ENCODE data around the gene INPP5D. TPM values are rescaled to one million over a fixed set of nuclear protein-coding genes. Genes with fewer than 3 reads are reported as not detected.

INPP5D gene
- total and polyA plus RNA-seq, 2 donors (not counting 1 experiment from before 2014, with no cell fraction given): 0.01 to 0.33 TPM

GRCh38 chr2:233140978-233141377 lies 80.8 kb downstream of the INPP5D start:
- Histone ChIP-seq H3K27me3 (ENCODE audit: control insufficient read depth, insufficient read depth, low read length) (no peaks in the 10 kb centered on the region), H4K20me1 (ENCODE audit: control insufficient read depth, extremely low read depth, insufficient read depth, low read length) (no peaks in the 10 kb centered on the region), H3K9me3 (ENCODE audit: control insufficient read depth, insufficient read depth, low read depth, low read length) (no peaks in the 10 kb centered on the region), H3K36me3 (ENCODE audit: control insufficient read depth, insufficient read depth, low read length) (no peaks in the 10 kb centered on the region), H3K9ac (ENCODE audit: insufficient read depth, low read length) (no peak overlapping the region), H3K4me2 (ENCODE audit: extremely low read depth, insufficient read depth, low read length) (no peak overlapping the region), H2AFZ (ENCODE audit: low read length) (no peak overlapping the region), H3K4me1 (ENCODE audit: control insufficient read depth, extremely low read depth, insufficient read depth, low read length) (no peaks in the 10 kb centered on the region), H3K4me3 (replicated peaks in 1 of 4; ENCODE audit: control extremely low read depth in 1 of 4, insufficient read depth in 1 of 4, low read depth in 3 of 4, low read length in 4 of 4) (no peak overlapping the region), H3K27ac (ENCODE audit: insufficient read depth, low read length) (no peak overlapping the region), H3K79me2 (ENCODE audit: control insufficient read depth, insufficient read depth, low read length) (no peaks in the 10 kb centered on the region)
- DNase-seq (ENCODE audit: low read depth in 2 of 2): no peak
- TF ChIP-seq, protein P1, sequence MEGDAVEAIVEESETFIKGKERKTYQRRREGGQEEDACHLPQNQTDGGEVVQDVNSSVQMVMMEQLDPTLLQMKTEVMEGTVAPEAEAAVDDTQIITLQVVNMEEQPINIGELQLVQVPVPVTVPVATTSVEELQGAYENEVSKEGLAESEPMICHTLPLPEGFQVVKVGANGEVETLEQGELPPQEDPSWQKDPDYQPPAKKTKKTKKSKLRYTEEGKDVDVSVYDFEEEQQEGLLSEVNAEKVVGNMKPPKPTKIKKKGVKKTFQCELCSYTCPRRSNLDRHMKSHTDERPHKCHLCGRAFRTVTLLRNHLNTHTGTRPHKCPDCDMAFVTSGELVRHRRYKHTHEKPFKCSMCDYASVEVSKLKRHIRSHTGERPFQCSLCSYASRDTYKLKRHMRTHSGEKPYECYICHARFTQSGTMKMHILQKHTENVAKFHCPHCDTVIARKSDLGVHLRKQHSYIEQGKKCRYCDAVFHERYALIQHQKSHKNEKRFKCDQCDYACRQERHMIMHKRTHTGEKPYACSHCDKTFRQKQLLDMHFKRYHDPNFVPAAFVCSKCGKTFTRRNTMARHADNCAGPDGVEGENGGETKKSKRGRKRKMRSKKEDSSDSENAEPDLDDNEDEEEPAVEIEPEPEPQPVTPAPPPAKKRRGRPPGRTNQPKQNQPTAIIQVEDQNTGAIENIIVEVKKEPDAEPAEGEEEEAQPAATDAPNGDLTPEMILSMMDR (conservative IDR thresholded peaks at IDR 0.05 in 1 of 2, IDR thresholded peaks at IDR 0.05 in 1 of 2; ENCODE audit: low read depth in 1 of 2, low read length in 2 of 2): no peak
- no peak for TF ChIP-seq EZH2 (IDR thresholded peaks at IDR 0.05; ENCODE audit: low read length, missing control alignments)

GRCh38 chr2:233141901-233142300 lies 81.8 kb downstream of the INPP5D start:
- no peaks in the 10 kb centered on the region for H3K27me3 ChIP-seq (ENCODE audit: control insufficient read depth, insufficient read depth, low read length)
- H3K4me2 ChIP-seq (ENCODE audit: extremely low read depth, insufficient read depth, low read length): no peak overlapping the region
- no peaks in the 10 kb centered on the region for H3K4me1 ChIP-seq (ENCODE audit: control insufficient read depth, extremely low read depth, insufficient read depth, low read length)
- H4K20me1 ChIP-seq (ENCODE audit: control insufficient read depth, extremely low read depth, insufficient read depth, low read length): no peaks in the 10 kb centered on the region
- no peak overlapping the region for H2AFZ ChIP-seq (ENCODE audit: low read length)
- H3K4me3 ChIP-seq (replicated peaks in 1 of 4; ENCODE audit: control extremely low read depth in 1 of 4, insufficient read depth in 1 of 4, low read depth in 3 of 4, low read length in 4 of 4): no peak overlapping the region
- H3K79me2 ChIP-seq (ENCODE audit: control insufficient read depth, insufficient read depth, low read length): no peaks in the 10 kb centered on the region
- H3K36me3 ChIP-seq (ENCODE audit: control insufficient read depth, insufficient read depth, low read length): no peaks in the 10 kb centered on the region
- no peaks in the 10 kb centered on the region for H3K9me3 ChIP-seq (ENCODE audit: control insufficient read depth, insufficient read depth, low read depth, low read length)
- H3K9ac ChIP-seq (ENCODE audit: insufficient read depth, low read length): no peak overlapping the region
- DNase-seq (ENCODE audit: low read depth in 2 of 2): no peak
- TF ChIP-seq, protein P1 (conservative IDR thresholded peaks at IDR 0.05 in 1 of 2, IDR thresholded peaks at IDR 0.05 in 1 of 2; ENCODE audit: low read depth in 1 of 2, low read length in 2 of 2): no peak
- TF ChIP-seq EZH2 (IDR thresholded peaks at IDR 0.05; ENCODE audit: low read length, missing control alignments): no peak
- H3K27ac ChIP-seq (ENCODE audit: insufficient read depth, low read length): no peak overlapping the region

- Histone ChIP-seq H3K4me1 (ENCODE audit: control insufficient read depth, extremely low read depth, insufficient read depth, low read length) (no peaks in the 10 kb centered on the region), H2AFZ (ENCODE audit: low read length) (no peak overlapping the region), H3K9ac (ENCODE audit: insufficient read depth, low read length) (no peak overlapping the region), H3K4me3 (replicated peaks in 1 of 4; ENCODE audit: control extremely low read depth in 1 of 4, insufficient read depth in 1 of 4, low read depth in 3 of 4, low read length in 4 of 4) (no peak overlapping the region), H3K79me2 (ENCODE audit: control insufficient read depth, insufficient read depth, low read length) (no peaks in the 10 kb centered on the region), H3K9me3 (ENCODE audit: control insufficient read depth, insufficient read depth, low read depth, low read length) (no peaks in the 10 kb centered on the region), H3K4me2 (ENCODE audit: extremely low read depth, insufficient read depth, low read length) (no peak overlapping the region), H3K36me3 (ENCODE audit: control insufficient read depth, insufficient read depth, low read length) (no peaks in the 10 kb centered on the region), H4K20me1 (ENCODE audit: control insufficient read depth, extremely low read depth, insufficient read depth, low read length) (no peaks in the 10 kb centered on the region), H3K27me3 (ENCODE audit: control insufficient read depth, insufficient read depth, low read length) (no peaks in the 10 kb centered on the region), H3K27ac (ENCODE audit: insufficient read depth, low read length) (no peak overlapping the region)
- no peak for DNase-seq (ENCODE audit: low read depth in 2 of 2)
- TF ChIP-seq, protein P1 (conservative IDR thresholded peaks at IDR 0.05 in 1 of 2, IDR thresholded peaks at IDR 0.05 in 1 of 2; ENCODE audit: low read depth in 1 of 2, low read length in 2 of 2): no peak
- TF ChIP-seq EZH2 (IDR thresholded peaks at IDR 0.05; ENCODE audit: low read length, missing control alignments): no peak
These were observed 82.3 kb downstream of the INPP5D start for GRCh38 chr2:233142355-233142897.

All from fibroblast of lung (primary cell).